HCT116 (cell line): ENCODE data around the gene TMC8. TPM values are rescaled to one million over a fixed set of nuclear protein-coding genes. Genes with fewer than 3 reads are reported as not detected.

ENCODE experiments used
- ATAC-seq: fragments of 200-7000 bp; cut with Tn5 transposase; 2 replicates; pipeline ENCODE4 v1.9.1; 2020; ENCODE audit warnings: mild to moderate bottlenecking, moderate library complexity
- BruUV-seq: library from RNA; stranded (reverse); fragments of 400-500 nt; replicated peaks from 2 replicates; lab custom pipeline; 2021; lab: Mats Ljungman, UMichigan
- CTCF ChIA-PET: fragments of 300-600 bp; sonication (Branson Sonifier 250); formaldehyde crosslinking; loops from one replicate; lab custom pipeline; 2021; ENCODE audit warnings: antibody characterized with exemption; lab: Charles Lee
- POLR2A ChIA-PET: fragments of 300-600, 350-600 bp; sonication (Branson Sonifier 250); formaldehyde crosslinking; loops from one replicate; lab custom pipeline; 2021; ENCODE audit warnings: antibody characterized with exemption; lab: Charles Lee
- RAD21 ChIA-PET, 2 experiments: fragments of 300-600 bp; sonication (Branson Sonifier 250); formaldehyde crosslinking; loops; one replicate each; lab custom pipeline; 2023; ENCODE audit warnings: low total read pairs in 2 of 2; ENCODE audit not compliant: uncharacterized antibody in 2 of 2, unreplicated experiment in 2 of 2, low non-redundant PET in 1 of 2; lab: Charles Lee
- DNase-seq: peaks from one replicate; pipeline ENCODE4 v3.0.0-alpha.2; 2010; ENCODE audit warnings: low read depth, low spot score
- H2AFZ ChIP-seq: fragments of 200-600 bp; shearing (Covaris generic), sonication (generic); 2 replicates; pipeline ENCODE4 v1.6.1; 2017; ENCODE audit warnings: low read depth, mixed run types, mixed read lengths, antibody characterized with exemption, low read length; ENCODE audit not compliant: poor library complexity, severe bottlenecking
- H3K27ac ChIP-seq: 2 replicates; pipeline ENCODE4 v1.5.1; 2012; ENCODE audit warnings: low read depth, low read length
- H3K27me3 ChIP-seq: fragments of 200-600 bp; sonication (generic); 2 replicates; pipeline ENCODE4 v1.6.1; 2016; ENCODE audit warnings: mixed run types, low read length, mixed read lengths; ENCODE audit not compliant: insufficient read depth
- H3K36me3 ChIP-seq, 2 experiments: fragments of 200-500 bp in 1 of 2; fragments of 200-600 bp in 1 of 2; sonication (Bioruptor generic) in 1 of 2; sonication (generic) in 1 of 2; 2 replicates each; pipeline versions ENCODE4 v1.5.1 to v1.6.1; 2014 to 2016; ENCODE audit warnings: low read length in 2 of 2, inconsistent platforms in 1 of 2, mixed read lengths in 1 of 2, mixed run types in 1 of 2; ENCODE audit not compliant: insufficient read depth in 2 of 2, control insufficient read depth in 1 of 2
- H3K4me1 ChIP-seq, 2 experiments: fragments of 200-600 bp in 1 of 2; sonication (generic) in 1 of 2; 2 replicates each; pipeline versions ENCODE4 v1.5.1 to v1.6.1; 2012 to 2017; ENCODE audit warnings: low read length in 2 of 2, inconsistent platforms in 1 of 2, mild to moderate bottlenecking in 1 of 2, mixed read lengths in 1 of 2, mixed run types in 1 of 2, moderate library complexity in 1 of 2; ENCODE audit not compliant: insufficient read depth in 2 of 2, control insufficient read depth in 1 of 2
- H3K4me2 ChIP-seq: fragments of 200-600 bp; sonication (generic); 2 replicates; pipeline ENCODE4 v1.6.1; 2017; ENCODE audit warnings: mixed run types, low read length, mixed read lengths
- H3K4me3 ChIP-seq, 2 experiments: fragments of 200-600 bp in 1 of 2; sonication (generic) in 1 of 2; replicated peaks in 1 of 2; 2 replicates each; pipeline ENCODE4 v1.5.1; 2011 to 2016; ENCODE audit warnings: low read length in 2 of 2, control low read depth in 1 of 2, low read depth in 1 of 2, mild to moderate bottlenecking in 1 of 2, mixed read lengths in 1 of 2, mixed run types in 1 of 2
- H3K79me2 ChIP-seq: fragments of 200-600 bp; sonication (generic); 2 replicates; pipeline ENCODE4 v1.6.1; 2017; ENCODE audit warnings: mild to moderate bottlenecking, mixed run types, low read length, moderate library complexity, mixed read lengths; ENCODE audit not compliant: insufficient read depth
- H3K9ac ChIP-seq: fragments of 200-600 bp; sonication (generic); 2 replicates; pipeline ENCODE4 v1.6.1; 2016; ENCODE audit warnings: low read length, mixed read lengths
- H3K9me2 ChIP-seq: fragments of 200-600 bp; sonication (generic), shearing (Covaris generic); 2 replicates; pipeline ENCODE4 v1.6.1; 2017; ENCODE audit warnings: mixed run types, mild to moderate bottlenecking, moderate library complexity; ENCODE audit not compliant: insufficient read depth
- H3K9me3 ChIP-seq, 2 experiments: fragments of 200-500 bp in 1 of 2; fragments of 200-600 bp in 1 of 2; sonication (Bioruptor generic) in 1 of 2; sonication (generic) in 1 of 2; 2 replicates each; pipeline ENCODE4 v1.6.1; 2014 to 2017; ENCODE audit warnings: low read length in 2 of 2, mixed read lengths in 2 of 2, inconsistent platforms in 1 of 2, low read depth in 1 of 2, mild to moderate bottlenecking in 1 of 2, mixed run types in 1 of 2, moderate library complexity in 1 of 2; ENCODE audit not compliant: control insufficient read depth in 1 of 2, insufficient read depth in 1 of 2
- H4K20me1 ChIP-seq: fragments of 200-600 bp; sonication (generic), shearing (Covaris generic); 2 replicates; pipeline ENCODE4 v1.6.1; 2017; ENCODE audit warnings: mixed run types, mild to moderate bottlenecking, moderate library complexity; ENCODE audit not compliant: insufficient read depth
- FOSL1 ChIP-seq: IDR thresholded peaks from 2 replicates; pipeline ENCODE4 v1.6.1; 2012; ENCODE audit warnings: low read depth
- YY1 ChIP-seq: IDR thresholded peaks from 2 replicates; pipeline ENCODE4 v1.6.1; 2011; ENCODE audit warnings: low read length, low read depth, moderate library complexity, mild to moderate bottlenecking; ENCODE audit not compliant: insufficient replicate concordance; ENCODE audit errors: extremely low read depth
- ZFX ChIP-seq: fragments of 450-650 bp; IDR thresholded peaks from 2 replicates; pipeline ENCODE4 v1.6.1; 2017
- intact Hi-C: fragments of 100-400 bp; cut with micrococcal nuclease; formaldehyde crosslinking; loops from 2 replicates; pipeline ENCODE4 v1.10.0; 2022
- total RNA-seq: library from RNA; stranded (reverse); gene quantifications from one replicate; pipeline ENCODE4 v1.2.1, GENCODE V29; 2021; ENCODE audit not compliant: unreplicated experiment
- TF ChIP-seq, protein P1 (sequence below): IDR thresholded peaks from 2 replicates; pipeline ENCODE4 v1.6.1; 2011; ENCODE audit warnings: mild to moderate bottlenecking, low read length, moderate library complexity; ENCODE audit not compliant: insufficient replicate concordance; ENCODE audit errors: extremely low read depth

The TMC8 gene
- total RNA-seq, 1 experiment from 2014 or later, result 7.8 TPM

DNA sequence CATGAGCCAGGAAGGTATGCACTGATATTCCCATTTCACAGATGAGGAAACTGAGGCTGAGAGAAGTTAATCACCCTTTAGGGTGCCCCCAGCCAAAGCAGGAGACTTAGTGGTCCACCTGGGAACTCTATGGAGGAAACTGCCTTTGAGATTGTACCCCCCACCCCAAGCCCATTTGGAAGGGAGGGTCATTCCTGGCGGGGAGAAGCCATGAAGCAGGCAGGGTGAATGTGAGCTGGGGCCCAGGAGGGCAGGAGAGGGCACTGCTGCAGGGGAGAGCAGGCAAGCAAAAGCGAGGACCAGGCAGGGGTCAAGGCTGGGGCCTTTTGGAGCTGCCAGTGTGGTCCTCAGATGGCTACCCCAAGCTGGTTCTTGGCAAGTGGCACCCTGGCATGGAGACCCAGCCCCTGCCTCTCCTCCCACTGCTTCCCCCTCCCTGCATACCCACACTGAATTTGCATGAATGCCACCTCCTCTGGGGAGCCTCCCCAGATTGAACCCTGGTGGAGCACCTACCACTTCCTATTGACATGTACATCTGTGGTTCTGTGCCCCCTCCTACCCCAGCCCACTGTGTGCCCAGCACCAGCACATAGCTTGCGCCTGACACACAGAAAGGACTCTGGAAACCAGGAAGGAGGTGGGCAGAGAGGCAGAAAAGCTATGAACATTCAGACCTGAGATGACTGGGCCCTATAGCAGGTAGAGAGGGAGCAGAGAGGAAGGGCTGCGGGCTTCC, 1.1 kb upstream of the TMC8 start:
- ChIA-PET POLR2A (interaction anchor here (0.7 to 4.2 kb wide), 5 partner anchors 9 to 57 kb away, joined by 3 to 35 read pairs (median 4); partner anchors contain the start of genes AFMID and TK1), CTCF (interaction anchor here (1.2 to 2.1 kb wide), 5 partner anchors 10 to 122 kb away, joined by 3 to 9 read pairs (median 5); no protein-coding TSS in a partner anchor), RAD21 (interaction anchor here in 1 of 2 experiments (1.1 to 1.3 kb wide), 3 partner anchors 19 to 122 kb away, joined by 3 to 4 read pairs (median 3); partner anchors contain the start of gene AFMID)
- ATAC-seq (no peak), DNase-seq (no peak)
- H3K27me3 ChIP-seq, result no peaks in the 10 kb centered on the region
- H3K4me1 ChIP-seq, result peaks cover 39 to 69% of the 10 kb centered on the region in 2 experiments
- peak overlapping the region; percentile 58 for H2AFZ ChIP-seq
- no peaks in the 10 kb centered on the region for H3K9me2 ChIP-seq
- peaks cover 17% of the 10 kb centered on the region; the same call in 1 of the 2 replicates for H3K79me2 ChIP-seq
- peak overlapping the region in 1 of 2 experiments; percentile 89; a peak in 2 of 4 replicates for H3K4me3 ChIP-seq
- H3K4me2 ChIP-seq, result peak overlapping the region; percentile 96
- intact Hi-C loops, result loop anchor here (5.0 kb wide), 1 partner anchor 123 kb away; no protein-coding TSS in a partner anchor
- H3K36me3 ChIP-seq, result 0 out of 4 replicates have a peak, but pooled peaks cover 0 to 1% of the 10 kb centered on the region in 2 experiments
- H3K9ac ChIP-seq, result peak overlapping the region; percentile 77
- no peaks in the 10 kb centered on the region for H3K9me3 ChIP-seq
- no TSS peak for BruUV-seq
- H4K20me1 ChIP-seq, result no peaks in the 10 kb centered on the region
- peak overlapping the region; percentile 95; the same call in 1 of the 2 replicates for H3K27ac ChIP-seq
- no peak for TF ChIP-seq FOSL1
- TF ChIP-seq, protein P1, sequence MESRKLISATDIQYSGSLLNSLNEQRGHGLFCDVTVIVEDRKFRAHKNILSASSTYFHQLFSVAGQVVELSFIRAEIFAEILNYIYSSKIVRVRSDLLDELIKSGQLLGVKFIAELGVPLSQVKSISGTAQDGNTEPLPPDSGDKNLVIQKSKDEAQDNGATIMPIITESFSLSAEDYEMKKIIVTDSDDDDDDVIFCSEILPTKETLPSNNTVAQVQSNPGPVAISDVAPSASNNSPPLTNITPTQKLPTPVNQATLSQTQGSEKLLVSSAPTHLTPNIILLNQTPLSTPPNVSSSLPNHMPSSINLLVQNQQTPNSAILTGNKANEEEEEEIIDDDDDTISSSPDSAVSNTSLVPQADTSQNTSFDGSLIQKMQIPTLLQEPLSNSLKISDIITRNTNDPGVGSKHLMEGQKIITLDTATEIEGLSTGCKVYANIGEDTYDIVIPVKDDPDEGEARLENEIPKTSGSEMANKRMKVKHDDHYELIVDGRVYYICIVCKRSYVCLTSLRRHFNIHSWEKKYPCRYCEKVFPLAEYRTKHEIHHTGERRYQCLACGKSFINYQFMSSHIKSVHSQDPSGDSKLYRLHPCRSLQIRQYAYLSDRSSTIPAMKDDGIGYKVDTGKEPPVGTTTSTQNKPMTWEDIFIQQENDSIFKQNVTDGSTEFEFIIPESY, result no peak

DNA sequence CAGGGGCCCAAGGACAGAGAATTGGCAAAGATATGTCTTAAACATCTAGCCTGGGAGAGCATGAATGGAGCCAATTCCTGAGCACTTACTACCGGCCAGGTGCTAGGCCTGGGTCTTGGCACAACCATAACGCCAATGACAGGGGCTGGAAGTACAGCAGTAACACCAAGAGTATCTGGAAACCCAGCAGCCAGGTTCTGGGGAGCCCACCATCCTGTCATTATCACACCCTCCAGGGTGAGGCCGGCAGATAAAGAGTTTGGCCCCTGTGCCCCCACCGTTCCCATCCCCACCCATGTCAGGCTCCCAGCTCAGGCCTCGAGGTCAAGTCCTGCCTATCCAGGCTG, 508 bp upstream of the TMC8 start:
- peaks cover 17% of the 10 kb centered on the region; the same call in 1 of the 2 replicates for H3K79me2 ChIP-seq
- ATAC-seq (no peak), DNase-seq (no peak)
- no peak overlapping the region for H3K9ac ChIP-seq
- no peak overlapping the region for H2AFZ ChIP-seq
- no peaks in the 10 kb centered on the region for H3K9me2 ChIP-seq
- ChIA-PET POLR2A (interaction anchor here (1.4 to 4.2 kb wide), 3 partner anchors 9 to 57 kb away, joined by 3 to 35 read pairs (median 9); partner anchors contain the start of genes AFMID and TK1), CTCF (interaction anchor here (1.2 to 1.8 kb wide), 4 partner anchors 10 to 121 kb away, joined by 3 to 7 read pairs (median 4); no protein-coding TSS in a partner anchor), RAD21 (interaction anchor here in 1 of 2 experiments (1.2 to 1.3 kb wide), 2 partner anchors 19 to 121 kb away, joined by 3 to 4 read pairs; no protein-coding TSS in a partner anchor)
- no peaks in the 10 kb centered on the region for H4K20me1 ChIP-seq
- TF ChIP-seq YY1 (no peak), ZFX (peak; percentile 6; the same call in 1 of the 2 replicates)
- TF ChIP-seq, protein P1, result no peak
- intact Hi-C loops, result no loop called here
- peaks cover 39 to 74% of the 10 kb centered on the region in 2 experiments for H3K4me1 ChIP-seq
- peak overlapping the region; percentile 95; the same call in 1 of the 2 replicates for H3K27ac ChIP-seq
- peak overlapping the region; percentile 96; the same call in 1 of the 2 replicates for H3K4me2 ChIP-seq
- H3K4me3 ChIP-seq, result no peak overlapping the region
- no peaks in the 10 kb centered on the region for H3K36me3 ChIP-seq
- H3K9me3 ChIP-seq, result no peaks in the 10 kb centered on the region
- H3K27me3 ChIP-seq, result no peaks in the 10 kb centered on the region
- no TSS peak for BruUV-seq
